Measurements from ENCODE around the gene DLG4. TPM values are rescaled to one million over a fixed set of nuclear protein-coding genes. Genes with fewer than 3 reads are reported as not detected.

The DLG4 gene
- total RNA-seq, 4 donors from 2014 or later: 6.8 to 21.5 (median 12.4) TPM

DNA sequence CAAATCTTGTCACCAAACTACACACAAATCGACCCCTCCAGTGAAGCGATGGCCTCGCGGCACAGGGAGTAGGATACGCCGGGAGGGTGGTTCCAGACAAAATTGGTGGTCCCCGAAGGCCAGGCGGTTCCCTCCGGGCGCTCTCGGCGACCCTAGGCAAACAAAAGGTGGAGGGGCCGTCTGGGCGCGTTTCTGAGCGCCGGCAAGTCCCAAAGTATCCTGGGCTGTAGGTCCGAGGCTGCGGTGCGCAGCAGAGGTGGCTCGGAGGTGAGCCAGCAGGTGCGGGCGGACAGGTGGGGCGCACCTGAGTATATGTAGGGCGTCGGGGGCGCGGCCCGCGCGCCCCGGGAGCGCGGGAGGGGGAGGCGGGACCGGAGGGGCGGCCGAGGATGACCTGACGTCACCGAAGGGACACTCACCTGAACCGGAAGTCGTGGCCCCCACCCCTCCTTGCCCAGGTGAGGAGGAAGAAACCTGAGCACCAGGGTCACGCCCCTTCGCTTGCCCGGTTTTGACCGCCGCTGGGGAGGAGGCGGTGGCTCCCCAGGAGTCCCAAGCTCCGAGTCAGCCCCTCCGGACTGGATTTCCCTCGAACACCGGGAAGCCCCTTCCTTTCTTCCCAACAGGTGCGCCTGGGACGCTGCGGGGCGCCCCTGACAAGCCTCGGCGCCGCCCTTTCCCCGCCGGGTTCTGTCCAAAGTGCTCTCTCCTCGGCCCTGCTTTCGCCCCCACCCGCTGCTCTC is 42.7 kb upstream of the DLG4 start, which contains the start of gene CLDN7:
Gene CLDN7 (minus strand): TSS at position 287 of the 743 bp plus-strand sequence. CDS start 435 bp downstream, outside the sequence.
- intact Hi-C loops (cut with DNase I): no loop called here
- peak; percentile 97 to 98 for DNase-seq
- 1 to 5% methylated on average over 33 to 37 of the region's 64 CpGs for WGBS, 2 donors
- H3K27ac ChIP-seq: peak within 1 kb of the TSS; percentile 74 to 93 (median 84)
- no peaks in the 10 kb centered on the region for H3K9me3 ChIP-seq
- peaks cover 9 to 10% of the 10 kb centered on the region in 2 donors for H3K36me3 ChIP-seq
- peak within 1 kb of the TSS; percentile 68 to 92 (median 78) for H3K4me3 ChIP-seq (replicated peaks in 1 of 3)
- peaks cover 9 to 28% of the 10 kb centered on the region in 2 donors for H3K4me1 ChIP-seq
- peak; percentile 92 to 94 for TF ChIP-seq POLR2A (IDR thresholded peaks at IDR 0.05)
- TF ChIP-seq, protein P1, sequence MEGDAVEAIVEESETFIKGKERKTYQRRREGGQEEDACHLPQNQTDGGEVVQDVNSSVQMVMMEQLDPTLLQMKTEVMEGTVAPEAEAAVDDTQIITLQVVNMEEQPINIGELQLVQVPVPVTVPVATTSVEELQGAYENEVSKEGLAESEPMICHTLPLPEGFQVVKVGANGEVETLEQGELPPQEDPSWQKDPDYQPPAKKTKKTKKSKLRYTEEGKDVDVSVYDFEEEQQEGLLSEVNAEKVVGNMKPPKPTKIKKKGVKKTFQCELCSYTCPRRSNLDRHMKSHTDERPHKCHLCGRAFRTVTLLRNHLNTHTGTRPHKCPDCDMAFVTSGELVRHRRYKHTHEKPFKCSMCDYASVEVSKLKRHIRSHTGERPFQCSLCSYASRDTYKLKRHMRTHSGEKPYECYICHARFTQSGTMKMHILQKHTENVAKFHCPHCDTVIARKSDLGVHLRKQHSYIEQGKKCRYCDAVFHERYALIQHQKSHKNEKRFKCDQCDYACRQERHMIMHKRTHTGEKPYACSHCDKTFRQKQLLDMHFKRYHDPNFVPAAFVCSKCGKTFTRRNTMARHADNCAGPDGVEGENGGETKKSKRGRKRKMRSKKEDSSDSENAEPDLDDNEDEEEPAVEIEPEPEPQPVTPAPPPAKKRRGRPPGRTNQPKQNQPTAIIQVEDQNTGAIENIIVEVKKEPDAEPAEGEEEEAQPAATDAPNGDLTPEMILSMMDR (IDR thresholded peaks at IDR 0.05): peak in 3 of 6 experiments; percentile 28 to 32 (median 30)
- H3K27me3 ChIP-seq: no peaks in the 10 kb centered on the region

DNA sequence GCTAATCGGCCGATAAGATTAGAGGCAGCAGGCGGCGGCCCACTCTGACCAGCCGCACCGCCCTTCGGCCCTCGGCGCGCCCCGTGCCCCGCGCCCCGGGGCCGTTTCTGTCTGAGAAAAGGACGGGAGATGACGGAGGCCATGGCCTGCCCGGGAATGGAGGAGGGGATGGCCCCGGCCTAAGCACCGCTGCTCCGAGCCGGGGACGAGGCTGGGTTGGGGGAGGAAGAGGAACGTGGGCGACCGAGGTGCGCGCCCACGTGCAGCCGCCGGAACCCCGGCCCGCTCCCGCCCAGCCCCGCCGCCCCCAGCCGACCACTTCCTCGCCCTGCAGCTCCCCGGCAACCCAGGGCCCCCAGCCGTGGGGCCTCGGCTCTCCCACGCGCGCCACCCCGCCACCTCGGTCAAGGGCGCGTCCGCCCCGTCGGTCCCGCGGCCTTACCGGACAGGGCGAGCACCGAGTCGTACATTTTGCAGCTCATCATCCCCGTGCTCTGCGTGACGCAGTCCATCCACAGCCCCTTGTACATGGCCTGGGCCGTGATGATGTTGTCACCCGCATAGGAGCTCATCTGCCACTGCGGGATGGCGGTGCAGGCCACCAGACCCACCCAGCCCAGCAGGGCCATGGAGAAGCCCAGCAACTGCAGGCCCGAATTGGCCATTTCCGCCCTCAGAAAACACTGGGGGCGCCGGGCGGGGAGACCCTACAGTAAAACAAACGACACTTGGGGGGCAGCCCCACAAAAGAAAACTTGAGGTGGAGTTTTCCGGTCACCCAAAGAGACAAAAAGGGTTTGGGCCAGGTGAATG is 41.9 kb upstream of the DLG4 start:
- intact Hi-C loops (cut with DNase I): no loop called here
- Histone ChIP-seq H3K27me3 (no peaks in the 10 kb centered on the region), H3K27ac (peak overlapping the region; percentile 74 to 93 (median 84)), H3K9me3 (no peaks in the 10 kb centered on the region), H3K4me1 (peaks cover 9 to 28% of the 10 kb centered on the region in 2 donors), H3K36me3 (peaks cover 10 to 17% of the 10 kb centered on the region in 2 donors), H3K4me3 (replicated peaks in 1 of 3) (peak overlapping the region; percentile 68 to 92 (median 78))
- WGBS, 2 donors: 7 to 15% methylated on average over 10 to 20 of the region's 71 CpGs
- TF ChIP-seq POLR2A (IDR thresholded peaks at IDR 0.05): no peak
- peak; percentile 21 to 24 for DNase-seq

DNA sequence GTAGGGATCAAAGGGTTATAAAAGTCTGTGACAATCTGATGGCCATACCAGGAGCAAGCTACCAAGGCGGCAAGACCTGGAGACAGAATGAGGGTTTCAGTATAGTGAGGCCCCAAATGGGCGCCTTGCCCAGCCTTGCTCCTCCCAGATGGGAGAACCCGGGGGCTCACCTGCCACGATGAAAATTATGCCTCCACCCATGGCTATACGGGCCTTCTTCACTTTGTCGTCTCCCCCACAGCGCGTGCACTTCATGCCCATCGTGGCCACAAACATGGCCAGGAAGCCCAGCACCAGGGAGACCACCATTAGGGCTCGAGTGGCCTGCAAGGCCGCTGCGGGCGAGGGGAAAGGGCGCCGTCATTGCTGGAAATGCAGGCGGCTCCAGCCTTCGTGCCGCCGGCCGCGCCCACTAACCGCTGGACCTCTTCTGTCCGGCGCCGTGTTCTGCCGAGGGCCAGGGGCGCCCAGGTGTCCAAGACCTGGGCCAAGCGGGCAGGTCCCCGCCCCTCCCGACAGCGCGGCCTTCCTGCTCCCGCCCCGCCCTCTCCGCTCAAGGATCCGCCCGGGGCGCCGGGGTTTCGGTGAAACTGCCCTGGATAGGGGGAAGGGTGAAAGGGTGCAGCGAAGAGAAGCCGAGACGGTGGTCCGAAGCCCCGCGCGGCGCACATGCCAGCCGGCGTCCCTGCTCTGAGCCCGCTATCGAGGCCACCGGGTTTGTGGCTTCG is 41.2 kb upstream of the DLG4 start:
- intact Hi-C loops (cut with DNase I): no loop called here
- peak; percentile 90 to 92 for DNase-seq
- Histone ChIP-seq H3K4me3 (replicated peaks in 1 of 3) (peak overlapping the region; percentile 68 to 92 (median 78)), H3K9me3 (no peaks in the 10 kb centered on the region), H3K27me3 (no peaks in the 10 kb centered on the region), H3K27ac (peak overlapping the region; percentile 74 to 93 (median 84)), H3K36me3 (peaks cover 15 to 22% of the 10 kb centered on the region in 2 donors), H3K4me1 (peaks cover 9 to 28% of the 10 kb centered on the region in 2 donors)
- WGBS, 2 donors: 10 to 33% methylated on average over 4 to 30 of the region's 54 CpGs
- TF ChIP-seq POLR2A (IDR thresholded peaks at IDR 0.05): peak; percentile 12 to 76
- TF ChIP-seq, protein P1 (IDR thresholded peaks at IDR 0.05): no peak

DNA sequence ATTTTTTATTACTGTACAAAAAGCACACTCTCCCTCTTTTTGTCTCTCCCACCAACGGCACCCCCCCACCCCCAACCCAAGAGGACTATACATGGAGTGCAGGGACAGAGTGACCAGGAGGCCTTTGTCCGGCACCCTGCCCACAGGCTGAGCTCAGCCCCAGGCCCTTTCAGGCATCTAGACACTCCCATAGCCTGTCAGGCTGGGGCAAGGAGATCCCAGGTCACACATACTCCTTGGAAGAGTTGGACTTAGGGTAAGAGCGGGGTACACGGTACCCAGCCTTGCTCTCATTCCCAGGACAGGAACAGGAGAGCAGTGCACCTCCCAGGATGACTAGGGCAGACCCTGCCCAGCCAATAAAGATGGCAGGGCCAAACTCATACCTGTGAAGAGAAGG is 40.5 kb upstream of the DLG4 start:
- peak overlapping the region in 1 of 3 donors; percentile 68 for H3K4me3 ChIP-seq (replicated peaks in 1 of 3)
- 72 to 88% methylated on average over 4 of the region's 4 CpGs for WGBS, 2 donors
- intact Hi-C loops (cut with DNase I): no loop called here
- no peaks in the 10 kb centered on the region for H3K27me3 ChIP-seq
- no peaks in the 10 kb centered on the region for H3K9me3 ChIP-seq
- TF ChIP-seq POLR2A (IDR thresholded peaks at IDR 0.05): no peak
- TF ChIP-seq, protein P1 (IDR thresholded peaks at IDR 0.05): no peak
- DNase-seq: no peak
- H3K4me1 ChIP-seq: peaks cover 9 to 28% of the 10 kb centered on the region in 2 donors
- peak overlapping the region in 2 of 3 donors; percentile 74 to 93 for H3K27ac ChIP-seq
- H3K36me3 ChIP-seq: peaks cover 21 to 22% of the 10 kb centered on the region in 2 donors

DNA sequence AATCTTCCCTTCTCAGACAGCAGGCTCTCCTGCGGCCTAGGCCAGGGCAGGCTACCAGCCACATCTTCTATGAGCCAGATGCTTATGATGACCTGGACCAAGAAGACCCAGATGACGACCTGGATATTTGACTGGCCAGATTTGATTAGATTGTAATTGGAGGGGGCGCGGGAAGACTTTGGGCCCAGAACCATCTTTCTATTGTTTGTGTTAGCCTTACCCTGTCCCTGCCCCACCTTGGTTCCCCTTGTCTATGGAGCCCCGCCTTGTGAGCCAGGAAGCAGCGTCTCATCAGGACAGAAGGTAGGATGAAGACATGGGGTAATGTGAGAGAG is 39.9 kb upstream of the DLG4 start:
- Histone ChIP-seq H3K36me3 (peaks cover 21 to 28% of the 10 kb centered on the region in 2 donors), H3K4me3 (replicated peaks in 1 of 3) (no peak overlapping the region), H3K27ac (no peak overlapping the region), H3K27me3 (no peaks in the 10 kb centered on the region), H3K4me1 (peaks cover 9 to 28% of the 10 kb centered on the region in 2 donors), H3K9me3 (no peaks in the 10 kb centered on the region)
- no peak for DNase-seq
- WGBS, 2 donors: 97 to 98% methylated on average over 6 of the region's 6 CpGs
- no peak for TF ChIP-seq POLR2A (IDR thresholded peaks at IDR 0.05)
- TF ChIP-seq, protein P1 (IDR thresholded peaks at IDR 0.05): no peak
- intact Hi-C loops (cut with DNase I): no loop called here

Data from thyroid gland (tissue), 4 donors.